SIG-M5 (cell line): ENCODE measurements around the gene OR52K1.
"Not testable (repeated sequence)": the region's sequence is repeated elsewhere in the genome, so short reads cannot be mapped to it uniquely, and the experiment has no call there.

Experiments
- DNase-seq: peaks from one replicate; lab custom pipeline; 2025; lab: John Stamatoyannopoulos, UW

Gene OR52K1

DNA sequence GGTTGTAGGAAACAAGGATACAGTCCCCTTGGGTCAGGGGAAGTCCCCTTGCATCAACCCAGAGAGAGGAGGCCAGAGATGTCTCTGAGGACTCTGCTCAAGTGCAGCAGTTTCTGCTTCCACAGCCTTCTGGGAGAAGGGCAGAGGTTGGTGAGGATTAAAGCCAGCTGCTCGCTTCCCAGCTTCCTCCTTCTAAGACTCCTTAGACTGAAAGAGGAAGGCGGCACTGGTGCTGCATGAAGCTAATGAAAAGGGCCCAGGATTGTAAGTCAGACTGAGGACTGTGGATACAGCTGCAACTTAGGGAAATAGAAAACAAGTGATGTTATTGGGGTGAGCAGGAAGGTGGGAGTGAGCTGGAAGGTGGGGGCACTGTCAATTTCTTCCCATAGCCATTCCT is at the start of gene OR52K1:
TSS of gene OR52K1 (plus strand) at position 202 of the 400 bp plus-strand sequence. CDS start 6,255 bp downstream, outside the sequence.
- DNase-seq = no peak

DNA sequence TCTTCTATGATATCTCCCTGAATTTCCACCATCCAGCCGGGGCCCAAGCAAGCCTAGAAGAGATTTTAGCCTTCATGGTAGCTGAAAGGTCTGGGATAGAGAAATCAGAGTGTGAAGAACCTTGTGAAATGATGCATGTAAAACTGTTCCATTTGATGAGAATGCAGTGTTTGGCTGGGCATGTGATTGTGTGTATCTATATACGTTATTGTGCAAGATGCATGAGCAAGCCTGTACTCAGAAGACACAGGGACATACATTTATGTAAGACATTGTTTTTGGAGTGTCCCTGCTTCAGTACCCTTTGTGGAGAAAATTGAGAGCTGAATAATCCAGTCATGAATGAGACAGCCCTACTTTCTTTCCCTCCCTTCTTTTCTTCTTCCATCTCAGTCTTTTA is 48.6 kb upstream of the OR52K1 start:
- DNase-seq = no peak

DNA sequence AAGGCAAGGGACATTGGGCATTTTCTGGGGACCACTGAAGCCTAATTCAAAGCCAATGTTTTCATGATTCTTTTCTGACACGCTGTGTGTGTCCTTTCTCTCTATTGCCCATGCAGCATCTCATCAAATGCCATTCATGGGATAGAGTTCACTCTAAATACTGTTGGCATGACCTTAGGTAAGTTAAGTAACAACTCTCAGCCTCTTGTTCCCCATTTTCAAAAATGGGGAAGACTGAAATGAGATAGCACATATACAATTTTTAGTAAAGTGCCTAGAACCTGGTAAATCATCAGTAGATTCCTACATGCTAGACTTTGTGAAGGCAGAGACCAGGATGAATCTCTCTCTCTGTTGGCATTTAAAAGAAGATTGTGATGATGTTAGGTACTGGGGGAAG is 46.0 kb upstream of the OR52K1 start:
- no peak for DNase-seq

- peak; percentile 25 for DNase-seq
Observed at GRCh38 chr11:4441515-4441914, 40.9 kb upstream of the OR52K1 start.

DNA sequence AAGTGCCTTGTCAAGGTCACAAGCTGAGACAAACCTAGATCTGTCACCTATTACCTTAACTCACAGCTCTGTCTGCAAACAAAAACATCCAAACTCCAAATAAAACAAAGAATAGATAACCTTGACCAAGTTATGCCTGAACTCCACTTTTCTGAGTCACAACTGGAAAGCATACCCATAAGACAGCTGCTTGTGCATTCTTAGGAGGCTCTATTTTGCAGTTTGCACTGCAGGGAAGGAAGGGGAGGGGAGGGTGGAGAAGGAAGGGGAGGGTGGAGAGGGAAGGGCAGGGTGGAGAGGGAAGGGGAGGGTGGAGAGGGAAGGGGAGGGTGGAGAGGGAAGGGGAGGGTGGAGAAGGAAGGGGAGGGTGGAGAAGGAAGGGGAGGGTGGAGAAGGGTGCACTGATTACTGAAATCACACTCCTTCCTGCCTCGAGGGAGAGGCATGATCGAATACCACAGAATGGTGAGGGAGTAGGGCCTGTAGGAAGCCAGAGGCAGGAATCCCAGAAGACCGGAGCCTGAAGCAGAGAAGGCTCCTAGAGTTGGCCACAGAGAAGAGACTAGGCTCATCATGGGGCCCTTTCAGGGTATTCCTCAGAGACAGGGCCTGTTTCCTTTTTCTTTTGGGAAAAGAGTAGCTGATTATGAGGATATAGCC is 39.1 kb upstream of the OR52K1 start:
- DNase-seq = no peak

DNA sequence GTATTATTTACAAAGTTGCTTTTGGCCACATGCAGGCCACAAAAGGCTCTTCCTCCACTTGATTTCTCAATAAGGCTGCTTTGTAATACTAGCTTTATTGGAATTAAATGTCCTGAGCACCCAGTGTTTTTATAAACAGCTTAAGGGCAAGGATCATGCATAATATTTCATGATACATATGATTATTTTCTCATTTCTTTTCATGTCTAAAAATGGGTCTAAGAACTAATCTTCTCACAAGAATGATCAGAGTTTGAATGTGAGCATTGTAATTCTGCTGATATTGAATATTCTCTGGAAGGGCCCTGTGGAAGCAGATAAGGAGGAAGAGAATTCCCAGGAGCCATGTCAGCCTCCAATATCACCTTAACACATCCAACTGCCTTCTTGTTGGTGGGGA is 33.5 kb upstream of the OR52K1 start, which contains the start of gene OR52K2:
TSS of gene OR52K2 (plus strand) at position 301 of the 400 bp plus-strand sequence. CDS start at position 346, 45 bp downstream.
- DNase-seq = no peak

- DNase-seq = no peak
Observed at GRCh38 chr11:4453118-4453517, 29.3 kb upstream of the OR52K1 start.

- no peak for DNase-seq
Observed at GRCh38 chr11:4454021-4454420, 28.4 kb upstream of the OR52K1 start.

- peak; percentile 48 for DNase-seq
Observed at GRCh38 chr11:4455419-4455818, 27.0 kb upstream of the OR52K1 start.

DNA sequence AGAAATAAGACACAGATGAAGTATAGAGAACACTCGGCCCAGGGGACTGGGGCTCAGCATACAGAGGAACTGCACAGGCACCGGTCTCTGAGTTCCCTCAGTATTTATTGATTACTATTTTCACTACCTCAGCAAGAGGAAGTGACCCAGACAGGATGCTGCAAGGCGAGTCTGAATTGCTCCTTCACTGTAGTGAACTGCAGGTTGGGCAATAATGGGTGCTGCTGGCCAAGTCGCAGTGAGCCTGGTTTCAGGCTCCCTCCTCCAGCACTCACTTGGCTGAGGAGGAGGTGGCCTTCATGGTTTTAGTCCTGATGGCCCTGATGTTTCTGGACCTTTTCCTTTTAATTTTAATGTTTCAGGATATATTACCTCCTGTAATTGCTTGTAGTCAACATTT is 22.9 kb upstream of the OR52K1 start:
- peak; percentile 69 for DNase-seq

DNA sequence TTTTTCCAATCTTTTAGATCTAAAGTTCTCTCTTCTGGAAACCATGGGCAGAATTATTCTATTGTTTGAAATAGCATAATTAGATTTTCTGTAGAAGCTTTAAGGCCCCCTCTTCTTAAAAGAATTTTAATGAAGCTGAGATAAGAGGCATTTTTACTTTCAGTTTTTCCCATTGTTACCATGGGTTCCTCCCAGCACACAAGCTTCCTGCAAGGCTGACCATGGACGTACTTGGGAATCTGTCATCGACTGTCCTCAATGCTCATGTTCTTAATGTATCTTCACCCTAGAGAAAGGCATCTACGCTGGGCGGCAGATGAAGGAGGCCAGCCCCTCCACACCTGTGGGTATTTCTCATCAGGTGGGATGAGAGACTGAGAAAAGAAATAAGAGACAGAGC is 22.3 kb upstream of the OR52K1 start:
- DNase-seq = no peak

GRCh38 chr11:4464216-4465159 is 18.0 kb upstream of the OR52K1 start:
- no peak for DNase-seq

GRCh38 chr11:4465407-4465806 is 17.0 kb upstream of the OR52K1 start:
- DNase-seq = no peak

DNA sequence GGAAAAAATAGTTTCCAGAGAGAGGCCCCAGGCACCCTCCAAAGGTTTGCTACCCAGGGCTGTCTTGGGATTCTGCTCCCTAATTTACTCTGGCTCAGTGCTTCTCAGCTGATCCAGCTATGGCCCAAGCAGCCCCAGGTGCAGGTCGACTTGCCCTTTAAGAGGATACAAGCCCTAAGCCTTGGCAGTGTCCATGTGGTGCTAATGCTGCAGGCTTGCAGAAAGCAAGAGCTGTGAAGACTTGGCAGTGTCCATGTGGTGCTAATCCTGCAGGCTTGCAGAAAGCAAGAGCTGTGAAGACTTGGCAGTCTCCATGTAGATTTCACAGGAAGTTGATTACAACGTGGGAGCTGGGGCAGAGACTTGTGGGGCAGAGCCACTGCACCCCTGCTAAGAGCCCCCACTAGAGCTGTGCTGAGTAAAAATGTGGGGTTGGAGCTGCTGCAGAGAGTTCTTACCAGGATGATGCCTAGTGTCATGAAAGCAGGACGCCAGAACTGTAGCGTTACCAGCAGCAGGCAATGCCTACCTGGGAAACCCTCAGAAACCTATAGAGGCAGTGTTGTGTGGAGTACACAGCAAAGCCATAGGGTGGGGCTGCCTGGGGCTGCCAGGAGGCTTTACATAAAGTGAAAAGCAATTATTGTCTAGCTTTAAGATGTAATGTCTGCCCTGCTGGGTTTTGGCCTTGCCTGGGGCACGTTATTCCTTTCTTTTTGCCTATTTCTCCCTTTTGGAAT is 16.1 kb upstream of the OR52K1 start:
- no peak for DNase-seq

DNA sequence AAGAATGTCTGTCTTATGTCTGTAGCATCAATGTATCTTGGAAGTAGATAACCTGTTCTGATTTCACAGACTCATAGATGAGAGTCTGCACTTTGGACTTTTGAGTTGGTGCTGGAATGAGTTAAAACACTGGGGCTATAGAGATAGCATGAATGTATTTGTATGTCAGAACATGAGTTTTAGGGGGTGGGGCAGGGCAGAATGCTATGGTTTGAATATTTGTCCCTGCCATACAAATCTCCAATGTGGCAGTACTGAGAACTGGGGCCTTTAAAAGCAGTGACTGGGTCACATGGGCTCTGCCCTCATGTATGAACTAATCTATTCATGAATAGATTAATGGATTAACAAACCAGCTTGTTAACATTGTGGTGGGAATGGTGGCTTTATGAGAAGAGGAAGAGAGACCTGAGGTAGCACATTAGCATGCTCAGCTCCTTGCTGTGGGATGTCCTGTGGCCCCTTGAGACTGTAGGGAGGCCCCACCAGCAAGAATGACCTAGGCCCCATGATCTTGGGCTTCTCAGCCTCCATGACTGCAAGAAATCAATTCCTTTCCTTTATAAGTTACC is 15.5 kb upstream of the OR52K1 start:
- no peak for DNase-seq

DNA sequence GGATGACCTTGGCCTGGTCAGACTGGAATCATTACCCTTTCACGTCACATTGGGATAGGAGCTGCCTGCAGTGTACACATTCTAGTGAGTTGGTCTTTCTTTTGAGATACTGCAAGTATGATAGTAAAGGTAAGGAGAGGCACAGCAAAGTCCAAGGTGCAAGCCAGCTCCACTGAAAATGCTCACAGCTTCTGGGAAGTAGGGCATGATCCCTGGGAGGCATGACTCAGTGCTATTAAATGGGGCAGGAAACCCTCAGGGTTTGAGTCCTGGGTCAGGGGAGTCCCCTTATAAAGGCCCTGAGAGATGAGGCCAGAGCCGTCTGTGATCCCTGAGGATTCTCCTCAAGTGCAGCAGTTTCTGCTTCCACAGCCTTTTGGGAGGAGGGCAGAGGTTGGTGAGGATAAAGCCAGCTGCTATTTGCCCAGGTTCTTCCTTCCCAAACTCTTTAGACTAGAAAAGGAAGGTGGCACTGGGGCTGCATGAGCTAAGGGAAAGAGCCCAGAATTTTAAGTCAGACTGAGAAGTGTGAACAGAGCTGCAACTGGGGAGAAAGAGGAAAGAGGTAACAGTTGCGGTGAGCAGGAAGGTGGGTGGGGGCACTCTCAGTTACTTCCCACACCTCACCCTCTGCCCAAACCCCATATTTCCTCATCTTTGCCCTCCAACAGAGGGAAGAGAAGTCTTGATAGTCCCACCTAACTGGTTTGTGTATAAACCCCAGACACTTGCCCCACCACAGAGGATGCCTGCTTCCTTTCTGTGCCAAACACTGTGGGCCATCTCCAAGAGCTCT is 14.4 kb upstream of the OR52K1 start:
- DNase-seq = no peak

DNA sequence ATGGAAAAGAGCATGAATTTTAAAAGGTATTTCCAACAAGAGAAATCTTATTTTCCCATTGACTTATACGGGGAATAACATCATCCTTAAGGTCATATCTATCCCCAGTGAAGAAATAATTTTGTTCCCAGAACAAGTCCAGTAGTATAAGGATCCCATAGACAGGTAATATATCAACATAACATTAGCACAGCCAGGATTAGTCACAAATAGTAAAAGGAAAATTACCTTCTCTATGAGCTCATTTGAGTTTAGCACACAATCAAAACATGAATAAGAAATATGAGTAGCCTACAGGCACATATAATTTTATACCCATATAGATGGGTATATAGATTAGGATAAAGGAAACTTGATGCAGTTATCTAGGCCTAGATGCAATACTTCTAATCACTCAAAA is 2.8 kb upstream of the OR52K1 start:
- DNase-seq = no peak

DNA sequence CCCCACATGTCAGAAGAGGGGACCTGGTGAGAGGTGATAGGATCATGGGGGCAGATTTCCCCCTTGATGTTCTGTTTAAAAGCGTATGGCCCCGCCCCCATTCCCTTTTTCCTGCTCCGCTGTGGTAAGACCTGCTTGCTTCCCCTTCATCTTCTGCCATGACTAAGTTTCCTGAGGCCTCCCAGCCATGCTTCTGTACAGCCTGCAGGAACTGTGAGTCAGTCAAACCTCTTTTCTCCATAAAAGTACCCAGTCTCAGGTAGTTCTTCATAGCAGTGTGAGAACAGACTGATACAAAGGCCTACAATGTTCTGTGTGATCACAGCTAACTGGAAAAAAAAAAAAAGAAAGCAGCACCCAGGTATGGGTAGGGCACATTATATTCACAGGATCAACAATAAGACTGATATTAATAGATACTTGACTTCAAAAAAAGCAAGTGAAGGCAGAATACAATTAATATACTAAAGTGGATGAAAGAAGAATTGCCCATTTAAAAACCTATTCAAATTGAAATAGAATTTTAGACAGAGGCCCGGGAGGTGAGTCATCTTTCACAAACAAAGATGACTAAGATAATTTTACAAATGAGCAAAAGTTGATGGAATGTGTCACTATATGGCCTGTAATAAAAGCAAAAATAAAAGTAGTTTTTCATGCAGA is 1.7 kb upstream of the OR52K1 start:
- DNase-seq = no peak

GRCh38 chr11:4481240-4481582 is 1.2 kb upstream of the OR52K1 start:
- no peak for DNase-seq

DNA sequence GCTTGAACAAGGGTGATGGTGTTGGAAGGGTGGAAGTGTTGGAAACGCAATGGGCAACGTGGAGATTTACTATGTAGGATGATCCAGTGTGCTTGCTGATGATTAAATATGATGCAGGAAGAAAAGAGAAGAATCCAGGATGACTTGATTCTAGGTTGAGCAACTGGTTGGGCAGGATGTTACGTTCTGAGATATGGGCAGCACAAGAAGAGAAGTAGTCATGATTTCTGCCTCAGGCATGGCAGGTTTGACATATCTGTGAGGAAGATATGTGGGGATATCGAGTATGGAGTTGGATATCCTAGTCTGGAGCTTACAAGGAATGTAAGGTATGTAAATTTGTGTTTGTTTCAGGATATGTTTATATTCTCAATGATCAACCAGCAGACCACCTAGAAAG is 1.9 kb downstream of the OR52K1 start:
- DNase-seq = no peak

DNA sequence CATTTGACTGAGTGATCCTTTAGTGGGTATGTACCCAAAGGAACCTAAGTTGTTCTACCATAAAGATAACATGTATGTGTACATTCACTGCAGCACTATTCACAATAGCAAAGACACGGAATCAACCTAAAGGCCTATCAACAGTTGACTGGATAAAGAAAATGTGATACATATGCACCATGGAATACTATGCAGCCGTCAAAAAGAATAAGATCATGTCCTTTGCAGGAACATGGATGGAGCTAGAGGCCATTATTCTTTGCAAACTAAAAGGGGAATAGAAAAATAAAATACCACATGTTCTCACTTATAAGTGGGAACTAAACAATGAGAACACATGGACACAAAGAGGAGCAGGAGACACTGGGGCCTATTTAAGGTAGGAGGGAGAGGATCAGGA is 9.0 kb downstream of the OR52K1 start:
- DNase-seq = not testable (repeated sequence)
